Measurements from ENCODE around the gene RGS16.

GRCh38 chr1:182644886-182645285 lies 40.7 kb upstream of the RGS16 start:
- TF ChIP-seq, protein P1, sequence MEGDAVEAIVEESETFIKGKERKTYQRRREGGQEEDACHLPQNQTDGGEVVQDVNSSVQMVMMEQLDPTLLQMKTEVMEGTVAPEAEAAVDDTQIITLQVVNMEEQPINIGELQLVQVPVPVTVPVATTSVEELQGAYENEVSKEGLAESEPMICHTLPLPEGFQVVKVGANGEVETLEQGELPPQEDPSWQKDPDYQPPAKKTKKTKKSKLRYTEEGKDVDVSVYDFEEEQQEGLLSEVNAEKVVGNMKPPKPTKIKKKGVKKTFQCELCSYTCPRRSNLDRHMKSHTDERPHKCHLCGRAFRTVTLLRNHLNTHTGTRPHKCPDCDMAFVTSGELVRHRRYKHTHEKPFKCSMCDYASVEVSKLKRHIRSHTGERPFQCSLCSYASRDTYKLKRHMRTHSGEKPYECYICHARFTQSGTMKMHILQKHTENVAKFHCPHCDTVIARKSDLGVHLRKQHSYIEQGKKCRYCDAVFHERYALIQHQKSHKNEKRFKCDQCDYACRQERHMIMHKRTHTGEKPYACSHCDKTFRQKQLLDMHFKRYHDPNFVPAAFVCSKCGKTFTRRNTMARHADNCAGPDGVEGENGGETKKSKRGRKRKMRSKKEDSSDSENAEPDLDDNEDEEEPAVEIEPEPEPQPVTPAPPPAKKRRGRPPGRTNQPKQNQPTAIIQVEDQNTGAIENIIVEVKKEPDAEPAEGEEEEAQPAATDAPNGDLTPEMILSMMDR (IDR thresholded peaks at IDR 0.05; ENCODE audit: insufficient read depth, low read length): no peak
- TF ChIP-seq GABPA (IDR thresholded peaks at IDR 0.05; ENCODE audit: low read depth): no peak
